Hepatocyte (in vitro differentiated cells): Measurements from ENCODE around the gene CD93. TPM values are rescaled to one million over a fixed set of nuclear protein-coding genes. Genes with fewer than 3 reads are reported as not detected.

Experiments used
- polyA plus RNA-seq: library from polyadenylated mRNA; unstranded; fragments of >200 nt; fragmentation: Nextera tagmentation; extraction: Ambion mirVana; gene quantifications from 2 replicates; pipeline ENCODE4 v1.2.1, GENCODE V29; 2016
- total RNA-seq: library from RNA; depleted of rRNA; stranded (reverse); fragments of >200 nt; gene quantifications from 2 replicates; pipeline ENCODE4 v1.2.3, GENCODE V29; 2014

CD93 gene
- total and polyA plus RNA-seq, 2 experiments from 2014 or later = 0.07 to 2.1 TPM

Other genes starting within 250 kb of the CD93 start
- 0.24 and 0.53 TPM in 2 replicates for gene SSTR4, start 51.0 kb downstream of the CD93 start, total RNA-seq
- 0.60 TPM in 1 of 2 replicates, not detected in the other for gene SSTR4, start 51.0 kb downstream of the CD93 start, polyA plus RNA-seq
- 30.8 and 50.1 TPM in 2 replicates for gene THBD, start 36.7 kb downstream of the CD93 start, total RNA-seq
- gene THBD, start 36.7 kb downstream of the CD93 start, polyA plus RNA-seq = 79.6 and 88.1 TPM in 2 replicates